K562 (cell line): ENCODE data around the gene TAC3. TPM values are rescaled to one million over a fixed set of nuclear protein-coding genes. Genes with fewer than 3 reads are reported as not detected.

Source experiments
- ATAC-seq: fragments of 200-7000 bp; cut with Tn5 transposase; 3 replicates; pipeline ENCODE4 v1.9.1; 2020; ENCODE audit warnings: moderate library complexity
- BruUV-seq: library from RNA; stranded (reverse); fragments of 400-500 nt; replicated peaks from 2 replicates; lab custom pipeline; 2021; lab: Mats Ljungman, UMichigan
- CTCF ChIA-PET: fragments of 300-600 bp; formaldehyde crosslinking; extraction: SDS; loops from one replicate; lab custom pipeline; 2021; ENCODE audit warnings: low intra/inter-chr PET ratio; lab: Yijun Ruan, JAX
- POLR2A ChIA-PET: fragments of 300-600, 350-650 bp; sonication (Branson Sonifier 250); formaldehyde crosslinking; extraction: SDS; loops from one replicate; lab custom pipeline; 2021; ENCODE audit warnings: antibody characterized with exemption, inconsistent platforms; lab: Yijun Ruan, JAX
- DNase-seq, 4 experiments: peaks; one replicate each; pipeline versions ENCODE4 v3.0.0 to v3.0.0-alpha.2; 2011 to 2018; ENCODE audit warnings: low spot score in 3 of 4, mixed read lengths in 3 of 4; ENCODE audit errors: extremely low read depth in 1 of 4
- FAIRE-seq: peaks from 2 replicates; lab custom pipeline; 2011; peaks lifted over from hg19 to GRCh38; lab: Jason Lieb, UNC
- H2AFZ ChIP-seq: 2 replicates; pipeline ENCODE4 v1.6.0; 2011; ENCODE audit warnings: low read depth, low read length, control low read depth, inconsistent platforms
- H3K27ac ChIP-seq: fragments of 200-600 bp; 3 replicates; pipeline ENCODE4 v1.8.0; 2011; ENCODE audit warnings: low read depth, mild to moderate bottlenecking, control low read depth, inconsistent platforms, low read length, moderate library complexity, mixed read lengths; ENCODE audit errors: extremely low read depth
- H3K27me3 ChIP-seq, 2 experiments: fragments of 300-600 bp in 1 of 2; 2 replicates in 1 of 2; 3 replicates in 1 of 2; pipeline versions ENCODE4 v1.6.0 to v1.8.0; 2011; ENCODE audit warnings: inconsistent platforms in 2 of 2, low read length in 2 of 2, mild to moderate bottlenecking in 1 of 2, mixed read lengths in 1 of 2, moderate library complexity in 1 of 2; ENCODE audit not compliant: control insufficient read depth in 2 of 2, insufficient read depth in 2 of 2
- H3K36me3 ChIP-seq: fragments of 300-600 bp; 3 replicates; pipeline ENCODE4 v1.8.0; 2011; ENCODE audit warnings: mild to moderate bottlenecking, low read length, inconsistent platforms; ENCODE audit not compliant: control insufficient read depth, insufficient read depth
- H3K4me1 ChIP-seq, 2 experiments: fragments of 200-600 bp in 1 of 2; replicated peaks in 1 of 2; 2 replicates in 1 of 2; 3 replicates in 1 of 2; pipeline versions ENCODE4 v1.5.1 to v1.8.0; 2011; ENCODE audit warnings: inconsistent platforms in 2 of 2, low read length in 2 of 2, mild to moderate bottlenecking in 1 of 2, mixed read lengths in 1 of 2, moderate library complexity in 1 of 2; ENCODE audit not compliant: control insufficient read depth in 2 of 2, insufficient read depth in 2 of 2
- H3K4me2 ChIP-seq: 2 replicates; pipeline ENCODE4 v1.6.1; 2011; ENCODE audit warnings: low read length, control low read depth, inconsistent platforms, mixed read lengths; ENCODE audit not compliant: insufficient read depth
- H3K4me3 ChIP-seq: fragments of 200-600 bp; sonication (generic), shearing (Covaris generic); 2 replicates; pipeline ENCODE4 v1.5.1; 2016; ENCODE audit warnings: control low read depth, inconsistent platforms
- H3K79me2 ChIP-seq: fragments of 200-600 bp; 3 replicates; pipeline ENCODE4 v1.8.0; 2011; ENCODE audit warnings: low read length, inconsistent platforms; ENCODE audit not compliant: control insufficient read depth, insufficient read depth
- H3K9ac ChIP-seq, 2 experiments: 2 replicates each; pipeline versions ENCODE4 v1.6.0 to v1.6.1; 2011; ENCODE audit warnings: low read depth in 2 of 2, low read length in 2 of 2, control low read depth in 1 of 2, inconsistent platforms in 1 of 2, mild to moderate bottlenecking in 1 of 2, mixed read lengths in 1 of 2; ENCODE audit not compliant: insufficient read depth in 1 of 2
- H3K9me1 ChIP-seq: one replicate; pipeline ENCODE4 v1.6.0; 2011; ENCODE audit warnings: inconsistent platforms, mild to moderate bottlenecking, low read length, moderate library complexity; ENCODE audit not compliant: control insufficient read depth, insufficient read depth
- H3K9me3 ChIP-seq: replicated peaks from 2 replicates; pipeline ENCODE4 v1.5.1; 2011; ENCODE audit warnings: low read depth, low read length, inconsistent platforms; ENCODE audit not compliant: control insufficient read depth, insufficient read depth
- H4K20me1 ChIP-seq: replicated peaks from 2 replicates; pipeline ENCODE4 v1.6.1; 2011; ENCODE audit warnings: low read length, inconsistent platforms, mixed read lengths; ENCODE audit not compliant: control insufficient read depth, insufficient read depth
- CBFA2T2 ChIP-seq: fragments of 450-650 bp; conservative IDR thresholded peaks from 2 replicates; pipeline ENCODE4 v1.6.1; 2017; ENCODE audit warnings: mild to moderate bottlenecking
- DPF2 ChIP-seq: fragments of 450-650 bp; IDR thresholded peaks from 2 replicates; pipeline ENCODE4 v1.6.1; 2016
- GABPA ChIP-seq: fragments of 200-800 bp; sonication (Bioruptor generic); conservative IDR thresholded peaks from 2 replicates; pipeline ENCODE4 v1.6.1; 2016; ENCODE audit warnings: low read depth, missing genetic modification characterization, missing compliant biosample characterization
- NFYB ChIP-seq: IDR thresholded peaks from 2 replicates; pipeline ENCODE4 v1.6.1; 2011; ENCODE audit warnings: mild to moderate bottlenecking, moderate library complexity; ENCODE audit not compliant: insufficient read length; ENCODE audit errors: extremely low read depth
- WGBS: fragments of 100-300 bp; shearing (Covaris generic); methylation state at CpG from one replicate; pipeline ENCODE4 v1.1.6; 2016; ENCODE audit warnings: low coverage, mixed read lengths; ENCODE audit not compliant: insufficient coverage; ENCODE audit errors: missing lambda C conversion rate; 5-methylcytosine and 5-hydroxymethylcytosine counted together
- in situ Hi-C: fragments of 300-500 bp; cut with MboI; formaldehyde crosslinking; loops from 4 replicates; pipeline ENCODE4 v1.15.0; 2018; ENCODE audit warnings: inconsistent platforms, mixed read lengths
- intact Hi-C: fragments of 100-400 bp; cut with micrococcal nuclease; formaldehyde crosslinking; loops from 2 replicates; pipeline ENCODE4 v1.14.2; 2022
- polyA plus RNA-seq, 8 experiments: library from polyadenylated mRNA; depleted of rRNA in 4 of 8; stranded (reverse) in 5 of 8; unstranded in 3 of 8; fragments of >200 nt; fragmentation: Nextera tagmentation in 2 of 8; fragmentation: Illumina TruSeq in 1 of 8; extraction: Ambion mirVana in 2 of 8; extraction: Trizol in 1 of 8; gene quantifications; 2 replicates each; pipeline versions ENCODE4 v1.2.1 to v1.2.3, GENCODE V29; 2011 to 2014; ENCODE audit warnings: inconsistent platforms in 1 of 8, missing spikeins in 1 of 8
- total RNA-seq, 7 experiments: library from RNA; depleted of rRNA in 6 of 7; stranded (reverse); fragments of >200 nt in 6 of 7; fragmentation: Illumina TruSeq in 2 of 7; extraction: Trizol in 2 of 7; gene quantifications; 2 replicates each; pipeline versions ENCODE4 v1.2.1 to v1.2.3, GENCODE V29; 2011 to 2021; ENCODE audit warnings: low replicate concordance in 1 of 7
- TF ChIP-seq, protein P1 (sequence below): fragments of 250-450 bp; sonication (Bioruptor Pico); IDR thresholded peaks from 2 replicates; pipeline ENCODE4 v1.4.0; 2020; ENCODE audit warnings: mild to moderate bottlenecking, moderate library complexity, borderline replicate concordance
- TF ChIP-seq, protein P2 (sequence below): fragments of 250-450 bp; sonication (Bioruptor Pico); IDR thresholded peaks from 2 replicates; pipeline ENCODE4 v1.8.0; 2022; ENCODE audit warnings: inconsistent platforms
- TF ChIP-seq, protein P3 (sequence below), 2 experiments: fragments of 200-800 bp in 1 of 2; sonication (Bioruptor generic) in 1 of 2; sonication (generic) in 1 of 2; formaldehyde crosslinking in 1 of 2; IDR thresholded peaks in 1 of 2; conservative IDR thresholded peaks in 1 of 2; 2 replicates each; pipeline versions ENCODE4 v1.5.0 to v1.6.1; 2016 to 2020; ENCODE audit warnings: missing compliant biosample characterization in 1 of 2, missing genetic modification characterization in 1 of 2, missing genetic modification reagents in 1 of 2
- TF ChIP-seq, protein P4 (sequence below): fragments of 250-450 bp; sonication (Bioruptor Pico); IDR thresholded peaks from 2 replicates; pipeline ENCODE4 v1.5.0; 2020; ENCODE audit warnings: mild to moderate bottlenecking

Gene TAC3
- total and polyA plus RNA-seq, 9 of the 15 experiments (the other 6 are each of a cell fraction or from before 2014, with no cell fraction given): 0.29 to 2.8 (median 1.4) TPM

DNA sequence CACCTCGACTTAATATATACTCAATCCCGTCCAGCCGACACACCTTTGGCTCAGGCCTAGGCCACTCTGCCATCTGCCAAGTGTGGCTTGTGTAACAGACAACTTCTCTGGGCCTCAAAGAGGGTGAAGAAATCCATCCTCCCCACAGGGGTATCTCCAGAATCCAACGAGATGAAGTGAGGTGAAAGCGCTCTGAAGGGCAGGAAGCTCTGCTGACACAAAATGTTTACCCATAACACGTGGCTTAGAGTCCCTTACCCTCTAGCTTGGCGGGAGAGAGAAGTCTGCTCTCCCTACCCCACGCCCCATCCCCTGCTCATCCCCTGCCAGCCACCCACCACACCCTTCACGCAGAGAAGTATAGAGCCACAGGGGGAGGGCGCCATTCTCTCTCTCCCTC is 23.0 kb downstream of the TAC3 start (continued):
- TF ChIP-seq, protein P1, sequence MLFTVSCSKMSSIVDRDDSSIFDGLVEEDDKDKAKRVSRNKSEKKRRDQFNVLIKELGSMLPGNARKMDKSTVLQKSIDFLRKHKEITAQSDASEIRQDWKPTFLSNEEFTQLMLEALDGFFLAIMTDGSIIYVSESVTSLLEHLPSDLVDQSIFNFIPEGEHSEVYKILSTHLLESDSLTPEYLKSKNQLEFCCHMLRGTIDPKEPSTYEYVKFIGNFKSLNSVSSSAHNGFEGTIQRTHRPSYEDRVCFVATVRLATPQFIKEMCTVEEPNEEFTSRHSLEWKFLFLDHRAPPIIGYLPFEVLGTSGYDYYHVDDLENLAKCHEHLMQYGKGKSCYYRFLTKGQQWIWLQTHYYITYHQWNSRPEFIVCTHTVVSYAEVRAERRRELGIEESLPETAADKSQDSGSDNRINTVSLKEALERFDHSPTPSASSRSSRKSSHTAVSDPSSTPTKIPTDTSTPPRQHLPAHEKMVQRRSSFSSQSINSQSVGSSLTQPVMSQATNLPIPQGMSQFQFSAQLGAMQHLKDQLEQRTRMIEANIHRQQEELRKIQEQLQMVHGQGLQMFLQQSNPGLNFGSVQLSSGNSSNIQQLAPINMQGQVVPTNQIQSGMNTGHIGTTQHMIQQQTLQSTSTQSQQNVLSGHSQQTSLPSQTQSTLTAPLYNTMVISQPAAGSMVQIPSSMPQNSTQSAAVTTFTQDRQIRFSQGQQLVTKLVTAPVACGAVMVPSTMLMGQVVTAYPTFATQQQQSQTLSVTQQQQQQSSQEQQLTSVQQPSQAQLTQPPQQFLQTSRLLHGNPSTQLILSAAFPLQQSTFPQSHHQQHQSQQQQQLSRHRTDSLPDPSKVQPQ (CRISPR knock-in tag): no peak
- TF ChIP-seq, all 486 proteins: peak for 1

DNA sequence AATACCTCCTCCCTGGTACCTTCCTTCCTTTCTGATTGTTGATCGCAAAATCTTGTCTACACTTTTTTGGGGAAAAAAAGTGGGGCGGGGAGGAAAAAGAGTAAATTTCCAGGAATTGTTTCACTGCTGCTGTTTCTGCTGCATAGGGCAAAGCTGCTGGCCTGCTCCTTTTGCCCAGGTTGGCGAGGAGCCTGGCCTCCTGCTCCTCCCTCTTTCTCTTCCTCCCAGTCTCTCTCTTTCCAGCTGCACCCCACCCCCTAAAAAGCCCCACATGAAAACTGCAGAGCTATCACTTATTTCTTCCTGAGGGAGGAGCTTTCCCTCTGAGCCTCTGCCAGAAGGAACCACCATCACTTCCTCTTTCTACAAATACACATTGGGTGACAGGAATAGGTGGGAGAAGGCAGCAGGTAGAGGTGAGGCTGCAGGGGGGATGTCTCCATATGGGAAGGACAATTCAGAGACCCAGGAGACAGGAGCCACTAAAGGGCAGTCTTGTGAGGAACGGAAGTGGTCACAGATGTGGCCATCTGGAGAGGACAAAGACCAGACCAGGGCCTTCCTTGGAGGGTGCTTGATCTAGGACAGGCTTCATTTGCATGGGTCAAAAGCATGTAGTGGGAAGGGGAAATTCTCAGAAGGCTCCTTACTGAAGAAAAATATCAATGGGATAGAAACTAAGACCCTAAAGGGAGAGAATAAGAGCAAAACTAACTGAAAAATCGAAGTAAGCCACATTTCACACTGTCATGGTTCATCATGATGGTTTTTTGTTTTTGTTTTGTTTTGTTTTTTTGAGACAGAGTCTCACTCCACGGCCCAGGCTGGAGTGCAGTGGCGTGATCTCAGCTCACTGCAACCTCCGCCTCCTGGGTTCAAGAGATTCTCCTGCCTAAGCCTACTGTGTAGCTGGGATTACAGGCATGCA is 24.7 kb downstream of the TAC3 start:
- peak in 2 of 4 experiments; percentile 60 to 70 for DNase-seq
- Histone ChIP-seq H3K9me3 (no peaks in the 10 kb centered on the region), H3K4me2 (peak overlapping the region; percentile 46; the same call in 1 of the 2 replicates), H3K36me3 (no peaks in the 10 kb centered on the region), H3K4me1 (peaks cover 43 to 49% of the 10 kb centered on the region in 2 experiments), H3K79me2 (no peaks in the 10 kb centered on the region), H2AFZ (peak overlapping the region; percentile 83), H3K9me1 (no peaks in the 10 kb centered on the region), H4K20me1 (no peaks in the 10 kb centered on the region), H3K27me3 (no peaks in the 10 kb centered on the region), H3K9ac (peak overlapping the region; percentile 47 to 80; a peak in 3 of 4 replicates), H3K27ac (peak overlapping the region; percentile 58), H3K4me3 (no peak overlapping the region)
- WGBS: 30% methylated on average over 8 of the region's 8 CpGs
- BruUV-seq: no TSS peak
- CTCF ChIA-PET: no interaction called here
- intact Hi-C loops (no loop called here), in situ Hi-C loops (no loop called here)
- POLR2A ChIA-PET: interaction anchor here (0.5 to 4.6 kb wide), 9 partner anchors 10 to 266 kb away, joined by 3 to 23 read pairs (median 4); partner anchors contain the start of genes NACA and NEMP1
- FAIRE-seq: peak; percentile 90
- ATAC-seq: peak; percentile 53
- TF ChIP-seq, protein P2, sequence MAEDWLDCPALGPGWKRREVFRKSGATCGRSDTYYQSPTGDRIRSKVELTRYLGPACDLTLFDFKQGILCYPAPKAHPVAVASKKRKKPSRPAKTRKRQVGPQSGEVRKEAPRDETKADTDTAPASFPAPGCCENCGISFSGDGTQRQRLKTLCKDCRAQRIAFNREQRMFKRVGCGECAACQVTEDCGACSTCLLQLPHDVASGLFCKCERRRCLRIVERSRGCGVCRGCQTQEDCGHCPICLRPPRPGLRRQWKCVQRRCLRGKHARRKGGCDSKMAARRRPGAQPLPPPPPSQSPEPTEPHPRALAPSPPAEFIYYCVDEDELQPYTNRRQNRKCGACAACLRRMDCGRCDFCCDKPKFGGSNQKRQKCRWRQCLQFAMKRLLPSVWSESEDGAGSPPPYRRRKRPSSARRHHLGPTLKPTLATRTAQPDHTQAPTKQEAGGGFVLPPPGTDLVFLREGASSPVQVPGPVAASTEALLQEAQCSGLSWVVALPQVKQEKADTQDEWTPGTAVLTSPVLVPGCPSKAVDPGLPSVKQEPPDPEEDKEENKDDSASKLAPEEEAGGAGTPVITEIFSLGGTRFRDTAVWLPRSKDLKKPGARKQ (CRISPR knock-in tag): no peak
- peak; percentile 61 for TF ChIP-seq DPF2
- TF ChIP-seq, protein P3, sequence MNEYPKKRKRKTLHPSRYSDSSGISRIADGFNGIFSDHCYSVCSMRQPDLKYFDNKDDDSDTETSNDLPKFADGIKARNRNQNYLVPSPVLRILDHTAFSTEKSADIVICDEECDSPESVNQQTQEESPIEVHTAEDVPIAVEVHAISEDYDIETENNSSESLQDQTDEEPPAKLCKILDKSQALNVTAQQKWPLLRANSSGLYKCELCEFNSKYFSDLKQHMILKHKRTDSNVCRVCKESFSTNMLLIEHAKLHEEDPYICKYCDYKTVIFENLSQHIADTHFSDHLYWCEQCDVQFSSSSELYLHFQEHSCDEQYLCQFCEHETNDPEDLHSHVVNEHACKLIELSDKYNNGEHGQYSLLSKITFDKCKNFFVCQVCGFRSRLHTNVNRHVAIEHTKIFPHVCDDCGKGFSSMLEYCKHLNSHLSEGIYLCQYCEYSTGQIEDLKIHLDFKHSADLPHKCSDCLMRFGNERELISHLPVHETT (CRISPR knock-in tag; conservative IDR thresholded peaks at IDR 0.05 in 1 of 2, IDR thresholded peaks at IDR 0.05 in 1 of 2): peak in 1 of 2 experiments; percentile 73; a peak in 2 of 4 replicates
- TF ChIP-seq, protein P4, sequence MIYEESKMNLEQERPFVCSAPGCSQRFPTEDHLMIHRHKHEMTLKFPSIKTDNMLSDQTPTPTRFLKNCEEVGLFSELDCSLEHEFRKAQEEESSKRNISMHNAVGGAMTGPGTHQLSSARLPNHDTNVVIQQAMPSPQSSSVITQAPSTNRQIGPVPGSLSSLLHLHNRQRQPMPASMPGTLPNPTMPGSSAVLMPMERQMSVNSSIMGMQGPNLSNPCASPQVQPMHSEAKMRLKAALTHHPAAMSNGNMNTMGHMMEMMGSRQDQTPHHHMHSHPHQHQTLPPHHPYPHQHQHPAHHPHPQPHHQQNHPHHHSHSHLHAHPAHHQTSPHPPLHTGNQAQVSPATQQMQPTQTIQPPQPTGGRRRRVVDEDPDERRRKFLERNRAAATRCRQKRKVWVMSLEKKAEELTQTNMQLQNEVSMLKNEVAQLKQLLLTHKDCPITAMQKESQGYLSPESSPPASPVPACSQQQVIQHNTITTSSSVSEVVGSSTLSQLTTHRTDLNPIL (CRISPR knock-in tag): 0 out of 2 replicates have a peak, but pooled peaks have one; percentile 17
- peak; percentile 23; the same call in 1 of the 2 replicates for TF ChIP-seq CBFA2T2
- TF ChIP-seq GABPA (tag): peak; percentile 62
- TF ChIP-seq NFYB: no peak
